HepG2 (cell line): ENCODE measurements around the gene MEX3A. TPM values are rescaled to one million over a fixed set of nuclear protein-coding genes. Genes with fewer than 3 reads are reported as not detected.
A peak's percentile ranks its signal among the peaks of the same experiment; 100 is the strongest.

ENCODE experiments used
- BCL6 ChIP-seq: IDR thresholded peaks from 2 replicates; pipeline ENCODE4 v1.6.1; 2016; ENCODE audit warnings: missing genetic modification reagents, missing compliant biosample characterization
- CHD2 ChIP-seq: IDR thresholded peaks from 2 replicates; pipeline ENCODE4 v1.6.1; 2011; ENCODE audit warnings: low read depth, low read length, improper control_type of control experiment
- ETV6 ChIP-seq: sonication (generic); formaldehyde crosslinking; conservative IDR thresholded peaks from 2 replicates; pipeline ENCODE4 v1.4.0; 2020; ENCODE audit warnings: missing genetic modification reagents
- GATAD2A ChIP-seq: IDR thresholded peaks from 2 replicates; pipeline ENCODE4 v1.6.1; 2016
- HMG20B ChIP-seq: conservative IDR thresholded peaks from 2 replicates; pipeline ENCODE4 v1.6.1; 2016; ENCODE audit warnings: missing genetic modification reagents, missing compliant biosample characterization
- HMGXB4 ChIP-seq, 2 experiments: sonication (generic) in 1 of 2; formaldehyde crosslinking in 1 of 2; IDR thresholded peaks; 2 replicates each; pipeline versions ENCODE4 v1.4.0 to v1.6.1; 2018 to 2020; ENCODE audit warnings: missing genetic modification reagents in 2 of 2, borderline replicate concordance in 1 of 2, low read depth in 1 of 2, mild to moderate bottlenecking in 1 of 2, missing biosample characterization in 1 of 2
- HOXA9 ChIP-seq: sonication (generic); formaldehyde crosslinking; IDR thresholded peaks from 2 replicates; pipeline ENCODE4 v1.8.1; 2022; ENCODE audit warnings: missing genetic modification reagents, mild to moderate bottlenecking, moderate library complexity, borderline replicate concordance
- IRF2 ChIP-seq: IDR thresholded peaks from 2 replicates; pipeline ENCODE4 v1.6.1; 2018; ENCODE audit warnings: missing genetic modification reagents, missing compliant biosample characterization
- KDM2A ChIP-seq: sonication (generic); formaldehyde crosslinking; IDR thresholded peaks from 2 replicates; pipeline ENCODE4 v1.4.0; 2020; ENCODE audit warnings: low read depth, missing genetic modification reagents, borderline replicate concordance
- KDM5B ChIP-seq: sonication (generic); formaldehyde crosslinking; IDR thresholded peaks from 2 replicates; pipeline ENCODE4 v1.4.0; 2020; ENCODE audit warnings: missing genetic modification reagents, mild to moderate bottlenecking, borderline replicate concordance
- NFKB2 ChIP-seq: sonication (generic); formaldehyde crosslinking; IDR thresholded peaks from 2 replicates; pipeline ENCODE4 v1.4.0; 2020; ENCODE audit warnings: missing genetic modification reagents, borderline replicate concordance
- POLR2AphosphoS2 ChIP-seq: IDR thresholded peaks from 2 replicates; pipeline ENCODE4 v1.6.1; 2011; ENCODE audit warnings: low read depth, low read length, improper control_type of control experiment
- TSC22D2 ChIP-seq: sonication (generic); formaldehyde crosslinking; IDR thresholded peaks from 2 replicates; pipeline ENCODE4 v1.5.1; 2020; ENCODE audit warnings: missing genetic modification reagents, mild to moderate bottlenecking, borderline replicate concordance
- ZBTB46 ChIP-seq: sonication (generic); formaldehyde crosslinking; IDR thresholded peaks from 2 replicates; pipeline ENCODE4 v1.4.0; 2020; ENCODE audit warnings: mild to moderate bottlenecking, missing genetic modification reagents, borderline replicate concordance
- ZNF430 ChIP-seq: sonication (generic); formaldehyde crosslinking; IDR thresholded peaks from 2 replicates; pipeline ENCODE4 v1.9.0; 2021; ENCODE audit warnings: mild to moderate bottlenecking, missing genetic modification reagents
- ZNF580 ChIP-seq: IDR thresholded peaks from 2 replicates; pipeline ENCODE4 v1.6.1; 2016; ENCODE audit warnings: low read depth, borderline replicate concordance
- ZNF678 ChIP-seq: sonication (generic); formaldehyde crosslinking; IDR thresholded peaks from 2 replicates; pipeline ENCODE4 v1.4.0; 2020; ENCODE audit warnings: mild to moderate bottlenecking, missing genetic modification reagents
- polyA plus RNA-seq, 8 experiments: library from polyadenylated mRNA; depleted of rRNA in 3 of 8; stranded (reverse) in 7 of 8; unstranded in 1 of 8; fragments of >200 nt; fragmentation: Illumina TruSeq in 4 of 8; extraction: Trizol in 4 of 8; gene quantifications; 2 replicates each; pipeline versions ENCODE4 v1.2.1 to v1.2.3, GENCODE V29; 2011 to 2016; ENCODE audit warnings: low read depth in 4 of 8, missing spikeins in 1 of 8, mixed read lengths in 1 of 8; ENCODE audit not compliant: insufficient read depth in 1 of 8
- total RNA-seq, 5 experiments: library from RNA; depleted of rRNA; stranded (reverse); fragments of >200 nt; fragmentation: Illumina TruSeq; extraction: Trizol; gene quantifications; 2 replicates each; pipeline ENCODE4 v1.2.3, GENCODE V29; 2016; ENCODE audit warnings: low read depth in 1 of 5

MEX3A gene
- total and polyA plus RNA-seq, 2 of the 13 experiments (the other 11 are each of a cell fraction or from before 2014, with no cell fraction given), result 7.6 to 9.1 TPM

- 0 out of 4 replicates have a peak, but pooled peaks of 1 of the 2 experiments have one; percentile 43 for TF ChIP-seq HMGXB4 (CRISPR knock-in tag; IDR thresholded peaks at IDR 0.05; ENCODE audit: borderline replicate concordance in 1 of 2, low read depth in 1 of 2)
- TF ChIP-seq ETV6 (CRISPR knock-in tag), result no peak
- TF ChIP-seq CHD2, result no peak
- no peak for TF ChIP-seq TSC22D2 (CRISPR knock-in tag)
- TF ChIP-seq ZBTB46 (CRISPR knock-in tag), result no peak
- no peak for TF ChIP-seq HOXA9
- no peak for TF ChIP-seq ZNF678 (CRISPR knock-in tag)
- TF ChIP-seq KDM5B, result peak; percentile 32; the same call in 1 of the 2 replicates
- TF ChIP-seq HMG20B (CRISPR knock-in tag), result no peak
- TF ChIP-seq ZNF430 (CRISPR knock-in tag), result no peak
- peak; percentile 32; the same call in 1 of the 2 replicates for TF ChIP-seq BCL6 (CRISPR knock-in tag)
- no peak; the same call in 1 of the 2 replicates for TF ChIP-seq NFKB2 (CRISPR knock-in tag)
- peak; percentile 41; the same call in 1 of the 2 replicates for TF ChIP-seq KDM2A (CRISPR knock-in tag)
- TF ChIP-seq IRF2, result 0 out of 2 replicates have a peak, but pooled peaks have one; percentile 42
- no peak for TF ChIP-seq POLR2AphosphoS2
- TF ChIP-seq ZNF580 (CRISPR knock-in tag), result 0 out of 2 replicates have a peak, but pooled peaks have one; percentile 56
- 0 out of 2 replicates have a peak, but pooled peaks have one; percentile 16 for TF ChIP-seq GATAD2A (CRISPR knock-in tag)
Observed at GRCh38 chr1:156090840-156091188, 8.5 kb upstream of the MEX3A start (continued).
